ENCODE measurements around the gene ACTR3.

DNA sequence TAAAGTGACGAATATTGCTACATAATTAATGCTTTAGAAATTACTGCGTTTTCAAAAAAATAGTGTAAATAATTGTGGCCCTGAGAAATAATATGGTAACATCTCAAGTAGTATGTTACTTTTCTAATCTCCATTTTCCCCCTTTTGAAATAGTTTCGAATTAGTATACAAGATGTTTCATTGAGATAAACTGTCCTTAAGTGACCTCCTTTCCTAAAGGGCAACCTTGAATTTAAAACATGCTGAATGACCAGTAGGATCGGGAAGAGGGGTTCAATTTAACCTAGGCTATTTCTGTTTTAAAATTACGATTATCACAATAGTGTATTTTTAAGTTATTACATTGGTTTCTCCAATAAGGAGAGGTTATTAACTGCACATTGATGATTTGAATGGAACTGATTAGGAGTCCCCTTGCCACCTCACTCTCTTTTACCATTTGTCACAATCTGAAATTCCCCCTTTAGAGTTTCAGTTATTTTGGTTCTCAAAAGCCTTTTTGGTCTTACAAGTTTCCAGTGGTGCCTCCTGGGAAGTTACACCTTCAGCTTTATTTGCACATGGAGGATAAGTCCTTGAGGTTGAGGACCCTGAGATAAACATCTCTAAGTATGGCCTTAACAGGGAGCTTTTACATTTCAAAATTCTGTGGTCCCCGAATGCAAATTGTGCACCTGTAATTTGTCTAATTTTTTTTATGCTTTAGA is 2.3 kb downstream of the ACTR3 start:
- TF ChIP-seq, protein P1, sequence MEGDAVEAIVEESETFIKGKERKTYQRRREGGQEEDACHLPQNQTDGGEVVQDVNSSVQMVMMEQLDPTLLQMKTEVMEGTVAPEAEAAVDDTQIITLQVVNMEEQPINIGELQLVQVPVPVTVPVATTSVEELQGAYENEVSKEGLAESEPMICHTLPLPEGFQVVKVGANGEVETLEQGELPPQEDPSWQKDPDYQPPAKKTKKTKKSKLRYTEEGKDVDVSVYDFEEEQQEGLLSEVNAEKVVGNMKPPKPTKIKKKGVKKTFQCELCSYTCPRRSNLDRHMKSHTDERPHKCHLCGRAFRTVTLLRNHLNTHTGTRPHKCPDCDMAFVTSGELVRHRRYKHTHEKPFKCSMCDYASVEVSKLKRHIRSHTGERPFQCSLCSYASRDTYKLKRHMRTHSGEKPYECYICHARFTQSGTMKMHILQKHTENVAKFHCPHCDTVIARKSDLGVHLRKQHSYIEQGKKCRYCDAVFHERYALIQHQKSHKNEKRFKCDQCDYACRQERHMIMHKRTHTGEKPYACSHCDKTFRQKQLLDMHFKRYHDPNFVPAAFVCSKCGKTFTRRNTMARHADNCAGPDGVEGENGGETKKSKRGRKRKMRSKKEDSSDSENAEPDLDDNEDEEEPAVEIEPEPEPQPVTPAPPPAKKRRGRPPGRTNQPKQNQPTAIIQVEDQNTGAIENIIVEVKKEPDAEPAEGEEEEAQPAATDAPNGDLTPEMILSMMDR (IDR thresholded peaks at IDR 0.05; ENCODE audit: low read depth, low read length, poor library complexity, severe bottlenecking) = no peak
- no peak for TF ChIP-seq EZH2phosphoT487 (IDR thresholded peaks at IDR 0.05; ENCODE audit: borderline replicate concordance, low read length)
